Epithelial cell of esophagus (primary cell): Measurements from ENCODE around the gene MTFR1L.

ENCODE experiments used
- DNase-seq: peaks from one replicate; pipeline ENCODE4 v3.0.0; 2010; ENCODE audit warnings: low read depth
- H3K4me3 ChIP-seq: 2 replicates; pipeline ENCODE4 v1.5.1; 2011; ENCODE audit warnings: mild to moderate bottlenecking, low read length, control low read depth
- TF ChIP-seq, protein P1 (sequence below): IDR thresholded peaks from 2 replicates; pipeline ENCODE4 v1.5.1; 2011; ENCODE audit warnings: low read depth, mild to moderate bottlenecking, low read length, control low read depth, inconsistent platforms; ENCODE audit not compliant: insufficient read depth; ENCODE audit errors: missing control alignments

MTFR1L gene

GRCh38 chr1:25797939-25798338 is 21.8 kb upstream of the MTFR1L start:
- no peak overlapping the region for H3K4me3 ChIP-seq
- peak; percentile 59 for DNase-seq
- TF ChIP-seq, protein P1, sequence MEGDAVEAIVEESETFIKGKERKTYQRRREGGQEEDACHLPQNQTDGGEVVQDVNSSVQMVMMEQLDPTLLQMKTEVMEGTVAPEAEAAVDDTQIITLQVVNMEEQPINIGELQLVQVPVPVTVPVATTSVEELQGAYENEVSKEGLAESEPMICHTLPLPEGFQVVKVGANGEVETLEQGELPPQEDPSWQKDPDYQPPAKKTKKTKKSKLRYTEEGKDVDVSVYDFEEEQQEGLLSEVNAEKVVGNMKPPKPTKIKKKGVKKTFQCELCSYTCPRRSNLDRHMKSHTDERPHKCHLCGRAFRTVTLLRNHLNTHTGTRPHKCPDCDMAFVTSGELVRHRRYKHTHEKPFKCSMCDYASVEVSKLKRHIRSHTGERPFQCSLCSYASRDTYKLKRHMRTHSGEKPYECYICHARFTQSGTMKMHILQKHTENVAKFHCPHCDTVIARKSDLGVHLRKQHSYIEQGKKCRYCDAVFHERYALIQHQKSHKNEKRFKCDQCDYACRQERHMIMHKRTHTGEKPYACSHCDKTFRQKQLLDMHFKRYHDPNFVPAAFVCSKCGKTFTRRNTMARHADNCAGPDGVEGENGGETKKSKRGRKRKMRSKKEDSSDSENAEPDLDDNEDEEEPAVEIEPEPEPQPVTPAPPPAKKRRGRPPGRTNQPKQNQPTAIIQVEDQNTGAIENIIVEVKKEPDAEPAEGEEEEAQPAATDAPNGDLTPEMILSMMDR = peak; percentile 58

DNA sequence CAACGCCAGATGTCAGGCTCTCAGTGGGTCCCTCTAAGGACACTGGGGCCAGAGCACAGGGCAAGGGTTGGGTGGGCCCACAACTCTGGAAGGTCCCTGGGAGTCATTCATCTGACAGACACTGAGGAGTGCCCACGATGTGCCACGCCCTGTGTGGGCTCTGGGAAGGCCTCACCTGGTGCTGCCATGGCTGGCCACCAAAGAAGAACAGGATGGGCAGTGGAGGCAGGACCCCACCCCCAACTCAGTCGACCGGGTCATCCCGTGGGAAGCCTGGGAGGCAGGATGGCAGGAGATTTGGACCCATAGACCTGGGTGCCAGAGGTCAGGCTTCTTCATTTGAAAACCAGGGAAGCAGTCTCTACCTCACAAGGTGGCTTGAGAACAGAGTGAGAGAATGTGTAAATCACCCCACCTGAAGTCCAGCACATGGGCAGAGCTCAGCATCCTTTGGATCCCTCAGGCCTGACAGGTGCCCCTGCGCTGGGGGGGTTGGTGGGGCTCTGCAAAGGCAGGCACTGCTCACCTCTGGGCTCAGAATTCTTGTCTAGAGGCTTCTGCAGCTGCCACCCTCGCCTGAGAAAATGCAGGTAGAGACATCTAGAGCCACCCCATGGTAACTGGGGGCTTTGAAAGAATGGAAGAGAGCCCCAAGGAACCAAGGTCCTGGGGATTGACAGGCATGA is 20.9 kb upstream of the MTFR1L start:
- DNase-seq = no peak
- TF ChIP-seq, protein P1 = no peak
- H3K4me3 ChIP-seq = no peak overlapping the region

DNA sequence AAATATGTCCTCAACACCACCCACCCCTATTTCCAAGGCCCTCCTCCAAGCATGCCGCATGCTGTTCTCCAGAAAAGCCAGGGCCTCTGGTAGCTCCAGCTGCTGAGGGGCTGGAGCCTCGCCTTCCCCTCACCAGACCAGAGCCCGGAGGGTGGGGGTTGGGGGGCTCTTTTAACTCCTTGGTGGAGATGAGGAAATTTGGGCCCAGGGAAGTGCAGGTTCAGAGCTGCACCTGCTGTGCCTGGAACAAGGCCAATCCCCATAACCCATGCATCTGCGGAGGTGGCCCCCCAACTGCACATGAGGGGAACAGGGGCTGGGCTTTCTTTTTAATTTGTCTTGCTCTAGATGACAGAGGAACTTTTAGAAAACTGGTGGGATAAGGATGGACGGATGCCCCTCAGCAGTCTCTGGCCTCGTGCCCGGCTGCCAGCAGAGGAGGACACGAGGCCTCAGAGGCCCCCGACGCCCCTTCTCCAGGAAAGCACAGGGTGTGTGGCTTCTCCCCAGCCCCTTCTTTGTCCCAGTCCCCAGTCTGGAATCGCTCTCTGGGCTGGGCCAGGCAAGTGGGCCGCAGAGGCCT is 20.3 kb upstream of the MTFR1L start:
- peak overlapping the region; percentile 43 for H3K4me3 ChIP-seq
- TF ChIP-seq, protein P1 = no peak
- no peak for DNase-seq

DNA sequence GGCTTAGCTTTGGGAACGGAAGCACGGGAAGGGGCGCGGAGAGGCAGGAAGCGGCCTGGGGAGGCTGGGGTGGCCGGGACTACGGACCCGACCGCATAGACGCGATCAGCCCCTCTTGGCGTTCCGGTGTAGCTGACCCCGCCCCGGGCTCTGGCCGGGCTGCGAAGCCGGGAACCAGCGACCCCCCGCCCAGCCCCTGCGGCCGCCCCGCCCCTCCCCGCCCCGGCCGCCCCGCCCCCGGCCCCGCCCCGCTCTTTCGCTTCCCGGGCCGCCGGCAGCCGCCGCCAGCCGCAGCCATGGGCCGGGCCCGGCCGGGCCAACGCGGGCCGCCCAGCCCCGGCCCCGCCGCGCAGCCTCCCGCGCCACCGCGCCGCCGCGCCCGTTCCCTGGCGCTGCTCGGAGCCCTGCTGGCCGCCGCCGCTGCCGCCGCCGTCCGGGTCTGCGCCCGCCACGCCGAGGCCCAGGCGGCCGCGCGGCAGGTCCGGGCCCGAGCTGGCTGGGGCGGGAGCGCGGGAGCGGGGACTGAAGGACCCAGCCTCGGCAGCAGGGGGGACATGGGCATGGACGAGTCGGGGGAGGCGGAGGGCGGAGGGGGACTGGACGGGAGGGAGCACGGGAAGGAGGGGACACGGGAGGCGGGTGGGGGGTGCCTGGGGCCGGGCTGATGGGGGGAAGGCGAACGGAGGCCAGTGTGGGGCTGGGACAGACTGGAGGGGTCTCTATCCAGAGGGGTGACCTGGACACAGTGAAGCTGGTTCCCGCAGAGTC is 19.6 kb upstream of the MTFR1L start, which contains the start of gene SELENON:
TSS of gene SELENON (plus strand) at position 259 of the 768 bp plus-strand sequence. CDS start at position 297, 38 bp downstream.
- H3K4me3 ChIP-seq = peak within 1 kb of the TSS; percentile 57
- peak; percentile 37 for DNase-seq
- TF ChIP-seq, protein P1 = no peak

DNA sequence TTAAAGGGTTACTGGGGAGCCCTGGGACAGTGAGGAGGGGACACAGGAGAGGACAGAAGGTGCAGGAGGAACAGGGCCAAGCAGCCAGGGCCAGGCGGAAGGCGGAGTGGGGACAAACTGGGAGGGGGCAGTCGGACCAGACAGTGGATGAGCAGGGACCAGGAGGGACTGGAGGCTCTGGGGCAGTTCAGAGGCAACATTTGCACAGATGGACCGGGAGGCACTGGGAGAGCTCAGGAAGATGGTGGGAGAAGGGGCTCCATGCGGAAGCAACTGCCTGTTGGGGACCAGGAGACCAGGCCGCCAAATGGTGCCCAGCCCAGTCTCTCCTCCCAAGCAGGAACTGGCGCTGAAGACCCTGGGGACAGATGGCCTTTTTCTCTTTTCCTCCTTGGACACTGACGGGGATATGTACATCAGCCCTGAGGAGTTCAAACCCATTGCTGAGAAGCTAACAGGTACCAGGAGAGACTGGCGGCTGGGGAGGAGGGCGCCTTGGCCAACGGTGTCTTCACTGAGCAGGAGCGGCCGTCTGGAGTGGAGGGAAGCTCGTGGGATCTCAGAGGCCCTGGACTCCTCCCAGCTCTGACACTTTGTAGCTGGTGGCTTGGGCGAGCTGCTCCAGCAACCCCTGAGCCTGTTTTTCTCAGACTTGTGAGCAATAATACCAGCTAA is 18.9 kb upstream of the MTFR1L start:
- H3K4me3 ChIP-seq = peak overlapping the region; percentile 57
- DNase-seq = no peak
- TF ChIP-seq, protein P1 = no peak

GRCh38 chr1:25802915-25803314 is 16.8 kb upstream of the MTFR1L start:
- TF ChIP-seq, protein P1 = no peak
- H3K4me3 ChIP-seq = no peak overlapping the region
- DNase-seq = no peak
